Retina (tissue), 1 donor: ENCODE results near the gene TMIGD1.

ENCODE experiments used
- DNase-seq: peaks from one replicate; pipeline ENCODE4 v3.0.0-alpha.2; 2016

TMIGD1 gene

DNA sequence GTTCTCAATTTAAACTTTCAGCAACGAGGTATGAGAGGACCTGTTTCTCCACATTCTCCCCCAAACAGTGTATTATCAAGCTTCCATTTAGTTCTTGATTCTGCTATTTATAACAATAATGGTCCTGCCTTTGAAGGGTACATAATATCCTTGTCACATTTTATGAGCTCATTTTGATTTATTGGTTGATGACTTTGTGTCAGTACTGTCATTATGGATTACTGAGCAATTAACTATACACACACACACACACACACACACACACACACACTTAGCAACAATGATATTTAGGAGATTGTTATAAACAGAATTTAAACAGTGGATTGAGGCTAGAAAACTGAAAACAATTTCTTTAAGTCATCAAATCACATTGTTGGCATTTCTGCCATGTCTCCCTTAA lies 7.0 kb downstream of the TMIGD1 start:
- no peak for DNase-seq

DNA sequence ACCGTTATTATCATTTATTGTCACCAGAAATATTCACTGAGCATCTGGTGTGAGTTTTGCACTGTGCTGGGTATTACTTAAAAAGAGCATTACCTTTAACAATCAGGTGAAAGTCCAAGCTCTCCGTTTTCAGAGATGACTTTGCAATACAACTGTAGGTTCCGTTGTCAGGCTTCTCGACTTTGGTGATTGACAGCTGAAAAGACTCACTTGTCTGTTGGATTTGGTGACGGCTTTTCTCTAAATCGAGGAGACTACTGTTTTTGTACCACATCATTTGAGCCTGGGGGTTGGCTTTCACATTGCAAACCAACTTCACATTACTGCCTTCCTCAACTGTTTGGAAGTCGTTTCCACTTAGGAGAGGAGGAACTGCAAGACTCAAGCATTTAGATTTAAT lies 9.1 kb downstream of the TMIGD1 start:
- DNase-seq, result no peak

DNA sequence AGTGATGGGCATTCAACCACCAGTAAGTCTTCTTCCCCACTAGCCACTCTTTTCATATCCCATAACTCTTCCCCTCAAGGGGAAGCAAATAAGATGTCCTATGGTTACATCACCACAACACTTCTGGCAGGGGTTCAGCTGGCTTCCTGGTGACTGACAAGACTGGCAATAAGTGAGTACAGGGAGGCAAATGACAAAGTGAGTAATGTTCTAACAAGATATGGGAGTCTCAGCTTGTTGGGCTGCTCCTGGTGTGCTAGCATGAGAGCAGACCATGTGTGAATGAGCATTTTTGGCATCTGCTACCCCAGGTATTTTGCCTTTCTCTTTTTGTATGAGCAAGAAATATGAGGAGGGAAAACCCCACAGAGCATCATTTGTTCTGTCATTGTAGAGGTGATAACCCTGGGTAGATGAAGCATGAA lies 9.9 kb downstream of the TMIGD1 start:
- no peak for DNase-seq

DNA sequence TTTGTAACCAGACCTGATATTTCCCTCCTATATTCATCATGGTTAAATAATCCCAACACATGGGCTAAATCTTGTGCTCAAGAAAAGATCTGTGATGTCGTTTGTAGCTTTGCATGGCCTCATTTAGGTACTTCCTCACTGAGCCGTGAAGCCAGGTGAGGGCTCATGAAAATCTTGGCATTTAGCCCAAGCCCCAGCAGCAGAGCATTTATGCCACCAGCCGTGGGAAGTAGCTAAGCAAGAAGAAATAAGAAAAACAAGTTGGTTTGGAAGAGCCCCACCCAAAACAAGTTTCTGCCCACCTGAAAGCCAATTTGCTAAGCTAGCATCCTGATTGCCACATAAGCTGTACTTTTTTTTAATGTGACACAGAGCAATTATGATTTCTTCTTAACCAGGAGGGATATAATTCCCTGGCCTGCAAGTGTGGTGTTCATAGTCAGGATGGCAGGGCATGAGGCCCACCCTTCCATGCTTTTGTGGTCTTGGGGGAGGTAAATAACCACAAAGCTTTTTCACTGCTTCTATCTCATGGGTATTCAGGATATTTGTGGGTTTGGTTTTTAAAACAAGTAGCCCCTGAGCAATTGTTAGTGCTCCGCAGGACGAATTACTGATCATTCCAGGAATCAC lies 10.5 kb downstream of the TMIGD1 start:
- no peak for DNase-seq

DNA sequence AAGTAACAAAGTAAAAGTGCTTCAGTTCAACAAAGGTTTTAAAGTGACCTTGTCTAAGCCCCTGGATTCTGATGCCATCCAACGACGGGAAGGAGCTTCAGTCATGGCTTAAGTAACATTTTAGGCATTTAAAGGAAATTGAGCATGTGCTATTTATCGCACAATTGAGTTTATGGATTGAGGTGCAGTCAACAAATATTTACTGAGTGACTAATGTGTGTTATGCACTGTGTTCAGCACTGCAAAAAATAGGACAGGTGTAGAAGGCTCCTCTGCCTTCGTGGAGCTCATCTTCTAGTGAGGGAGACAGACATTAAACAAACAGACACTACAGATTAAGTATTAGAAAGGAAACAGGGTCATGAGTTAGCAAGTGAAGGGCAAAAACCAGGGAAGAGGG lies 12.5 kb downstream of the TMIGD1 start:
- no peak for DNase-seq

DNA sequence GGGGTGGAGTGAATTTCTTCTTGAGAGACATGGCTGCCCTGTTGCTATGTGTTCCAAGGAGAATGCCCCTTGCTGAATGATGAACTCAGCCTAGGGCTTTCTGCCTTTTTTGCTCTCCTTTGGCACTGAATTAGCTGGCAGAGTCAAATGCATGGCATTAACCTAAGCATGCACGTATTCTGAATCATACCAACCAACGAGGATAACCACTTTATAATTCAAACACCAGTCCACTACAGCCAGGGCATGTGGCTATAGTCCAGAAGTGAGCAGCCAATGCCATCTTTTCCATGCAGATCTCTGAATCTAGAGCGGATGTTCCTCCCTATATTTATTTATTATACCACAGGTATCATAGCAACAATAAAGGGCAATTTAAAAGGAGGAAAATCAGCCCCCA lies 15.7 kb downstream of the TMIGD1 start:
- DNase-seq, result no peak

DNA sequence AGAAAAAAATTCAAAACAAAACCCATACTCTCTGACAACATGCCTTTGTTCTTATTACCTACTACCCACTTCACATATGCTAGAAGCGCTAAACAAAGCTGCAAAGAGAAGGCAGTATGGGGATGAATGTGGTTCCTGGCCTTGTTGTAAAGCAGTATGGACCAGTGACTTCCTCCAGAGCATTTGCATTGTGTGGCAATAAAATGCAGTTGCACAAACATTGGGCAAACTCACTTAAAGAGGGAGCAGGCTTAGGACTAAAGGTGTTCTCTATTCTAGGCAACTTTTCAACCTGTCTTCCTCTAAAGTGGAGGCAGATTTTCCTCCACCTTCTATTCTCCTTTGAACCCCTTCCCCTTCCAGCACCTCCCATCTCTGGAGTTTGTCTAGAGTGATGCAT lies 17.1 kb downstream of the TMIGD1 start:
- DNase-seq, result no peak

DNA sequence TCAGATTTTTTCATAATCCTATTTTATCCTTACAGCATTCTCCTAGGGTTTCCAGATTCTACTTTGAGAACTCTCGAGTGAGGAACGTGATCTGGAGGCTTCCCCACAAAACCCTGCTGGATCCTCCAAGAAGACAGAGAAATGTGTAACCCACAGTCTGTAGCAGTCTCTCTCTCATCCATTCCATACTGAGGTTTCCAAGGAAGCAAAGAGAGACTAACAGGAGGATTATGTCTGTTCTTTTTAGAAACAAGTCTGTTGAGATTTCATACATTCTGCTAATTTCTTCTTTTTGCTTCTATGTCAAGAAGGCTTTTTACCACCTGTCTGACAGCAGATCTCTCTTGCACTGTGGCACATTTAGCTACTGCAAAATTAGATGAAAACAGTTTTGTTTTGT lies 18.8 kb downstream of the TMIGD1 start:
- DNase-seq, result no peak

DNA sequence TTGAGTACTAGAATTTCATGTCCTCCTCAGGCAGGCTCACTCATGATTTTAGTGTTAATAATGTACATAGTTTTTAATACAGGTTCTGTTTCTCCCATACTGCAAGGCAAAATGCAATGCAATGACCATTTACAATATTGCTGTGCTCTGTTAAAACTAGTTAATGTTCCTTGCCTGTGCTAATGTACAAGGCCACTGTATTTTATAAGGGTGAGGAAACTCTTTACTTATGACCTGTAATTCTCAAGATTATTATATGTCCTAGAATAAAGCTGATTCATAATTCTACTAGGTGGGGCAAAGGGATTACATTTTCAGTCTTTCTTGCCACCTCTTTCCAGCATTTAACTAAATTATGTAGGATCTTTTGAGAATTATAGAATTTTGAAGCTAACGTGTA lies 19.4 kb downstream of the TMIGD1 start:
- no peak for DNase-seq

DNA sequence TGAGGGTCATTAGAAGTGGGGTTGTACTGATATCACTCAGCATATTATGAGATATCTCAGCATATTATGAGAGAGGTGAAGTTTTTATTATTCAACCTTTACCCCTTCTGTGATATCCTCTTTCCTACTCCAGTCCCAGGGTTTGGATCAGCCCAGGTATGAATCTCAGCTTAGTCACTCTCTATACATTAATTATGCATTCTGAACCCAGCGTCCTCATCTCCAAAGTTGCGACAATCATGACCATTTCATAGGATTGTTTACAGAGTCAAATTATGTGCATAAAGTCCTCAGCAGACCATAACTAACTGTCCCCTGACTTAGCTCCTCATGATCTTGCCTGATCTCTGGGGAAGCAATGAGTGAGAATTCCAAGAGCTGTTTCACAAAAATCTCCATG lies 21.6 kb downstream of the TMIGD1 start:
- DNase-seq, result no peak

DNA sequence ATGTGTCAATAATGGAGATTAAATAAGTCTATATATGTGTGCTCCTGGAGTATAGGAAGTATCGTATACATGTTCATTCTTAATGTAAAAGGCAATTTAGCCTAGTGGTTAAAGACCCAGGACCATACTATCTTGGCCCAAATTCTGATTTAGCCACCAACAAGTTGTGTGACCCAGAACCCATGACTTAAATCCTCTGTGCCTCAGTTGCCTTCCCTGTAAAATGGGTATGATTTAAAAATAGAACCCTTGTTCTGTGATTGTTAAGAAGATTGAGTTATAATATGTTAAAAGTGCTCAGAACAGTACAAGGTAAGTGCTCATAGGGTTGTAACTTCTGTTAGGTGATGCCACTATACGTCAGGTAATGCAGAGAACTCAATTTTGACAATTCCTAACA lies 23.3 kb downstream of the TMIGD1 start:
- DNase-seq, result no peak

DNA sequence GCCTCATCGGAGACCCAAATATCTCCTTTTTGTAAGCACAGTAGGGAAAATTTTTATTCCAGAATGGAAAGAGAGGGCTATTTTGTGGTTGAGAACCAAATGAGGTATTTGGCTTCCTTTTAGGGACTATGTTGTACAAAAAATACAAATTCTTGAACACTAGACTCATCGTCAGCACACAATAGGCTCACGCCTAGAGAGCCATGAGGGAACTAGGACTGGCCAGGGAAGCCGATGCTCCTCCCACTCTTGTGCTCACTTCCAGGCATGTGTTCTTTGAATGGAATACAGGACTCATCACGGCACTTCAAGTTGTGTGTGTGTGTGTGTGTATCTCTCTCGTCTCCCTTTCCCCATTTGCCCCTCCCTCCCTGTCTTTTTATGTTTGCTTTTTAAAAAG lies 24.3 kb downstream of the TMIGD1 start:
- DNase-seq, result no peak

DNA sequence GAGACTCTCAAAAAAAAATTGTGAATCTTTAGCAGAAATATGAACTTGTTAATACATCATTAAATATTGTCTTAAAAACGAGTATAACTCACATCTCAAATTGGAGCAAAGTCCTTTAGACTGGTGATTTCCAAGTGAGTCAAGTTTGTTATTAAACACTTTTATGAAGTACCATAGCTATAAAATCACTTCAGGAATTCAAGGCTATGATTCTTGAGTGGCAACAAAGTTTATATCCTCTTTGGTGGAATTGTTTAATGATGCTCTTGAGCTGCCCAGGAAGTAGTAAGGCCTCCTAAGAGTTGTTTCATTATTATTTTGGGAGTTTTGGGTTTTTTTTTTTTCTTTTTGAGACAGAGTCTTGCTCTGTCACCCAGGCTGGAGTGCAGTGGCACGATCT lies 25.5 kb downstream of the TMIGD1 start:
- no peak for DNase-seq

DNA sequence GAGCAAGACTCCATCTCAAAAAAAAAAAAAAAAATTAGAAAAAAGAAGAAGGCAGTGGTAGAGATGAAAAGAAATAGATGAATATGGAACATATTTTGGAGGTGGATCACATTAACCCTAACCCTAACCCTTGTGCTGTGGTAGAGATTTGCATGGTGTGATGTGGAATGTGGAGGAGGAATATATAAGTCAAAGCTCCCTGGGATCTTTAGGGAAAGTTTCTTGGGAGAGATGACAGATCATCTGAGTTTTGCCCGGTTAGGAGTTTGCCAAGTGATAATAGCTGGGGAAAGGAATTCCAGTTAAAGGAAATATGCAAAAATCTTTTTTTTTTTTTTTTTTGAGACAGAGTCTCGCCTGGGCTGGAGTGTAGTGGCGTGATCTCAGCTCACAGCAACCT lies 29.1 kb downstream of the TMIGD1 start:
- no peak for DNase-seq

DNA sequence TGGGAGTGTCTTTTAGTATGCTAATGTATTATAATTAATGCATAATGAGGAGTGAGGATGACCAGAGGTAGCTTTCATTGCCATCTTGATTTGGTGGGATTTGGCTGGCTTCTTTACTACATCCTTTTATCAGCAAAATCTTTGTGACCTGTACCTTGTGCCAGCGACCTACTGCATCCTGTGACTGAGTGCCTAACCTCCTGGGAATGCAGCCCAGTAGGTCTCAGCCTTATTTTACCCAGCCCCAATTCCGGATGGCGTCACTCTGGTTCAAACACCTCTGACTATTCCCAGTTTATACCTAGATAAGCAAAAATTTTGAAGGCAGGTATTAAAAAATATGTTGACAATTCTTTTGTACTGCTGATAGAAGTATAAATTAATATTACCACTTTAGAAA lies 31.6 kb downstream of the TMIGD1 start:
- DNase-seq, result no peak

DNA sequence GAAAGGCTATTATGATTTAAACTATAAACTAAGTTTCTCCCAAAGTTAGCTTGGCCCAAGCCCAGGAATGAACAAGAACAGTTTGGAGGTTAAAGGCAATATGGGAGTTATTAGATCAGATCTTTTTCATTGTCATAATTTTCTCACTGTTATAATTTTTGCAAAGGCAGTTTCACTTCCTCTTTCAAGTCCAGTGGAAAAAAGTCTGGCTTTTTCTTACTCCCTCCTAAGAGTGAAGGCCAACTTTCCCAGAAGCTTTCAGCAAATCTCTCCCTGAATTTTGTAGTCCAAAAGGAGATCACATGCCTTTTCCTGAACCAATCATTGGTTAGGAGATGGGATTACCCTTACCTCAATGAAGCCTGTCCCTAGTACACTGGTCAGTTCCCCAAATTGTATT lies 33.0 kb downstream of the TMIGD1 start:
- no peak for DNase-seq

DNA sequence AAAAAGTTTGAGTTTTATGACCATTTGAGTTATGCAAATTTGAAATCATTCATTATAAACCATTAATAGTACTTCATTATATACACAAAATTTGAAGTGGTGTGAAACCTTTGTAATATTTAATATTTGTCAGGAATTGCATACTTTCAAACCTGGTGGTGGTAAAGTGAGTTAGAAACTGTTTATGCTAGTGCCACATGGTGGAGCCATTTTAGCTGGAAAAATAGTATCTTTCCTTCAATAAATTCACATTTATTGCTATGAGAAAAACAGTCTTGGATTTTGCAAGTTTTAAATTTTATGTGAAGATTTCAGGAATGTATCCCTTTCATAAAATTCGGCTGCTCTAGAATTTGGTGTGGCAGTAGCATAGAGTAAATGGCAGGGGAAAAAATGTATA lies 34.9 kb downstream of the TMIGD1 start:
- no peak for DNase-seq

DNA sequence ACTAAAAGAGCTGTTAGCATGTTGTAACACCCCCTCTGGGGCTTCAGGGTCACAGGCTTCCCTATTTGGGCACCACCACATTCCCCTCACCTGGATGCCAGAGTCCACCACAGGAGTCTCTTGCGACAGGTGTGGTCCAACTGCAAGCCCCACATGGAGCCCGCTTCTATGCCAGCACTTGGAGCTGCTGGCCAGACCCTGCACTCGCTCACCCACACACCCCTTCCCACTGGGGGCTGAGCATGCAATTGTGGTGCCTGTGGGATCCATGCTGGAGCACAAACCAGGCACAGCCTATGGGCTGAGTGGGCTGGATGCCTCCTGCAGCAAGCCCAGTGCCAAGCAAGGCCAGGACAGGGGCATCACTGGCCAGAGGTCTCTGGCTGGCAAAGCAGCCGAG lies 36.1 kb downstream of the TMIGD1 start:
- no peak for DNase-seq

DNA sequence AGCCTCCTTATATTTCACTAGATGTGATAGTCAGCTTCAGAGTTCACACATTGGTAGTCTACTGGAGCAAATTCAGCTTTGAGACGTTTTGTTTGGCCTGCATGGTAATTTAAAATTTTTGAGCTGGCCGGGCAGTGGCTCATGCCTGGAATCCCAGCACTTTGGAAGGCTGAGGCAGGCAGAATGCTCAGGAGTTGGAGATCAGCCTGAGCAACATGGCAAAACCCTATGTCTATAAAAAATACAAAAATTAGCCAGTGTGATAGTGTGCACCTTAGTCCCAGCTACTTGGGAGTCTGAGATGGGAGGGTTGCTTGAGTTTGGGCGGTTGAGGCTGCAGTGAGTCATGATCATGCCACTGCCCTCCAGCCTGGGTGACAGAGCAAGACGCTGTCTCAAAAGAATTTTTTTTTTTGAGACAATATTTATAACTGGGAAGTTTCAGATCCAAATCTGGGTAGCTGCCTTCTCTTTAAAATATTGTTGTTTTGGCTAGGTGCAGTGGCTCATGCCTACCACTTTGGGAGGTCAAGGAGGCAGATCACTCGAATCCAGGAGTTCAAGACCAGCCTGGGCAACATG lies 37.3 kb downstream of the TMIGD1 start:
- no peak for DNase-seq

DNA sequence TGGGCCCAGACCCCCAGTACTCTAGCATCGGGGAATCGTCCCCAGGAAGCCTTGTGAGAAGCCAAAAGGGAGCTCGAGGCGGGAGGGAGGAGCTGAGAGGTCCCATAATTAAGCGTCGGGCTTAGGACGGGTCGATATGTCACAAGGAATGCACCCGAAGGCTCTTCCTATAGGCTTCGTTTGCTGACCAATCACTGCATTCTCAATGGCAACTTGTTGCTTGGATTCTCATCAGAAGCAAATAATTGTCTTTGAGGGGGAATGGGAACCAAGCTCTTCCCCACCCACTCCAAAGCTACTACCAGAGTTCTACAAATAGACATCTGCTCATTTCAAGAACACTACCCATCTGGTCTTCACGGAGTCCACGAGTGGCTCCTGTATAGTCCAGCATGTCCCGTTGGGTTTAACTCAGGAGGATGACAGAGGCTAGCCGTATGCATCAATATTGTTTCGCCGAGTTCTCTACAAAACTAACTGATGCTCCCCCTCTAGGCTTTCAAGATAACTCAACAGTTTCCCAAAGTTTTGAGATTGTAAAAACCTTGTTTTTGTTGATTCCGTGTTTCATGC lies 41.5 kb downstream of the TMIGD1 start:
- DNase-seq, result no peak

DNA sequence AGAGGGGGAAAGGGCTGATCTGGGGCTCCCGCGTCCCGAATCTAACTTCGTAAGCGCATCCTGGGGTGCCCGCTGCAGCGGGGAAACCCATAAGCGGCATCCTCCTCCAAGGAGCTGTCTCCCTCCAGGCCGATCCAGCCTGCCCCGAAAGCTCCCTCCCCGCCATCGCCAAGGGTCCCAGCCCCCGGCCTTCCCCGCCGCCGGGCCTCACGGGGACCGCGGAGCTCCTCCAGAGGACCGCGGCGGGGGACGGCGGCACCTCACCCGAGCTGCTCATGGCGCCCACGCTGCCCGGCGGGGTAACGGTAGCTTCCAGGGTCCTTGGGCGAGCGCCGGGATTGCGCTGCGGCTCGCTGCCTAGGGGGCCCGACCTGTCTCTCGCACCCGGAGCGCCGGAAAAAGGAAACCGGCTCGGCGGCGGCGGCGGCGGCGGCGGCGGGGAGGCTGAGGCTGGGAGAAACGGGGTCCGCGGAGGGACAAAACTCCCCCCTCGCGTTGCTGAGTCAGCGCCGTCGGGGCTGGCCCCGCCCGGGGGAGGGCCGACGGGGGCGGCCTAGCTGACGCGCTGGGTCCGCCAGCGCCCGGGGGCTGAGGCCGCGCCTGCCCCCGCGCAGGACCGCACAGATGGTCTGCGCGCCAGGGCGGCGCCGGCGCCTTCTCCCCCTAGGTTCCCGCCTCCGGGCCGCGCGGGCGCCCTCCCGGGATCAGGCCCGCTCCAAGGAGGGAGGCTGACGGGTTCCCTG lies 42.1 kb downstream of the TMIGD1 start, which contains the start of gene BLMH:
TSS of gene BLMH (minus strand) at position 402 of the 743 bp plus-strand sequence. CDS start at position 277, 125 bp downstream.
- DNase-seq, result peak; percentile 87

DNA sequence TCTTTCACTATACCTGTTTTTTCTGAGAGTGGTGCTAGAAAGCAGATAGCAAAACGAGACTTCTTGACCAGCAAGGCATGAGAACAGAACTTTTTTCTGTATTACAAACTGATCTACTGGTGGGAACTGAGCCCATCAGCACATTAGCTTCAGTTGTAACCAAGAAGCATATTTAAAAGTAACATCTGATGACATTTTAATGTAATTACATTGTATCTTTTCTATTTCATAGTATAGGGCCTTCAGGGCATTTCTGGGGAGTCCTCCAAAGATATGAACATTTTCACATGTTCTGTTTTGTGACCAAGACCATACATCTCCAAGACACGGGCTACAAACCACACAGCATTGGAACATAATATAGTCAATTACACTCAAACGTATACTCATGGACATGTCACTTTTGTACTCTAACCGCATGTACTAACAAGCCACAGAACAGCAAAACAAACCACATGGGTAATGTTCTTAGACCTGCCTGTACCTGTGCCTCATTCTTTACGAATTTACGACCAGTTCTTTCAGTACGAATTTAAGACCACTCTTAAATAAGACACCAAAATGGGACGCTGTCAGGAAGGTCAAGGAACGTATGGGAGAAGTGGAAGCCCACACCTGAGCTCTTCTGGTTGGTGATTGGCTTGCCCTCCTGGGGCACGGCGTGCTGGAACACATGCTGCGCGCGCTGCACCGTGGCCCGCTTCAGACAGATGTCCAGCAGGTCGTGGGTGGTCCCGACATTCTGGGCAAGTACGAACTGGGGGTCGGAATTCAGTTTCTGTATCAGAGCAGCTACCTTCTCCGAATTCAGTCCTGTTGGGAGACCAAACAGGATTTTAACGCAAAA lies 42.9 kb downstream of the TMIGD1 start:
- no peak for DNase-seq

DNA sequence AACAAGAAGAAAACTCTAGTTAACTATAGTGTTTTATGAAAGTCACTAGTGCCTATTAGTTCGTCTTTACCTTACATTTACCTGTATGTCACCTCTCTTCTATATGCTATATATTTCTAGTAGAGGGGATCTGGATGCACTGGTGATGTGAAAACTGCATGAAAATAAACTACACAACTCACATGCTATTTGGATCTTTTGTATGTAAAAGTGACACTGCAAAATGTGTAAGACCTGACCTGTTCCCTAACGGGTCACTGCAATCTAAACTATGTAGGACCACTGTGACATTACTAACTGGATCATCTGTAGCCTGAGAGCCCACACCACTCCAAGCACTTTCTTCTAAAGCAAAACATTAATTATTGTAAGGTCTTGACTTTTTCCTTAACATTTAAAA lies 43.8 kb downstream of the TMIGD1 start:
- no peak for DNase-seq
